Daoy (cell line): Measurements from ENCODE around the gene LTBP3. TPM values are rescaled to one million over a fixed set of nuclear protein-coding genes. Genes with fewer than 3 reads are reported as not detected.

Experiments used
- DNase-seq: peaks from one replicate; pipeline ENCODE4 v3.0.0-alpha.2; 2015; ENCODE audit warnings: low read depth
- total RNA-seq: library from RNA; depleted of rRNA; stranded (reverse); fragments of >200 nt; shearing (Covaris generic); gene quantifications from 2 replicates; pipeline ENCODE4 v1.2.3, GENCODE V29; 2014

The LTBP3 gene
- total RNA-seq, 1 experiment from 2014 or later: 31.0 TPM

DNA sequence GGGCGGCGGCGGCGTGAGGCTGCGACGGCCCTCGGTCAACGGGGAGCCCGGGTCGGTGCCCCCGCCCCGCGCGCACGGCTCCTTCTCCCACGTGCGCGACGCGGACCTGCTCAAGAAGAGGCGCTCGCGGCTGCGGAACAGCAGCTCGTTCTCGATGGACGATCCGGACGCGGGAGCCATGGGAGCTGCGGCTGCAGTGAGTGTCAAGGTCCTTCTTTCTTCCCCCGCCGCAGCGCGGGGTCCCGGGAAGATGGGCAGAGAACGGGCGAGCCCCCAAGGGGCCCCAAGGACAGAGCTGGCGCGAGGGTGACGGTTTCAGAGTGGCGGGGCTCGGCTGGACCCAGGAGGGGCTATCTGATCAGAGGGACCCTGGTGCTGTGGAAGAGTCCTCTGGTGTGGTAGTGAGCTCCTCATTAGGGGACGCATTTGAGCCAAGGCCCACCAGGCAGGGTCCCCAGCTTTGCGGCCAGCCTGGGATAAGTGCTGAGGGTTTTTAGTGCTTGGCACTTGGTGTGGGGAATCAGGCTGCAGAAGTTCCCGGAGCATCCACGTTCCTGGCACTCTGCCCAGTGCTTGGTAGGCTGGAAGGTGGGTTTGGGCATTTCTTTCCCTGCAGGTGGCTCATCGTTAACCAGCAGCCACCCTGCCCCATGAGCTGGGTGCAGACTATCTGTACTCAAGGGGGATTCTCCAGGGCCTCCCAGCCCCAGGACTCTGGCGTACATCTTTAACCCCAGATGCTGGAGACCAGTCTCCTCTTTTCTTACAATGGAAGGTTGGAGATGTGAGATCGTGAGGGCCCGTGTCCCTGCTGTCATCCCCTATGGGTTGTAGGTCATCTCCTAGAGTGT lies 27.5 kb upstream of the LTBP3 start:
- DNase-seq: no peak

DNA sequence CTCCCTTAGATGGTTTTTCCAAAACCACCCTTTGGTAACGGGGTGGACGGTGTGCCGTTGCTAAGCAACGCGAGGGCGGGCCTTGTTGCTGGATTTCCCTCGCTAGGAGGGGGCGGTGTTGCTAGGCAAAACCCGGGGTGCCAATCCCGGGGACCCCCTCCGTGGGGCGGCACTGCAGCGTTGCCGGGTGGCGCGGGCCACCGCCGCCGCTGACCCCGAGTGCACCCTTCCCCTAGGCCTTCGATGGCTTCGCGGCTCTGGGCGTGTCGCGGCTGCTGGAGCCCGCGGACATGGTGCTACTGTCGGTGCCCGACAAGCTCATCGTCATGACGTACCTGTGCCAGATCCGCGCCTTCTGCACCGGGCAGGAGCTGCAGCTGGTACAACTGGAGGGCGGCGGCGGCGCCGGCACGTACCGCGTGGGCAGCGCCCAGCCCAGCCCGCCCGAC lies 26.6 kb upstream of the LTBP3 start:
- no peak for DNase-seq

DNA sequence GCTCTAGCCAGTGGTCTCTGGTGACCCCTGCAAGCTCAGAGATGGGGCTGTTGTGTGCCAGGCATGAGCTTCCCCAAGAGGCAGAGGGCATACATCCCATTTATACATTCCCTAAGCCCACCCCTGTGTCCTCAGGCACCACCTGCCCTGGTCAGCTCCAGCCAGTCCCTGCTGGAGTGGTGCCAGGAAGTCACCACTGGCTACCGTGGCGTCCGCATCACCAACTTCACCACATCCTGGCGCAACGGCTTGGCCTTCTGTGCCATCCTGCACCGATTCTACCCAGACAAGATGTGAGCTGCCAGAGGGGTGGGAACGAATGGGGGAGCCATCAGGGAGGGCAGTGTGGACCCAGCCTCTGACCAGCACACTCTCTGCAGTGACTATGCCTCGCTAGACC lies 25.9 kb upstream of the LTBP3 start:
- no peak for DNase-seq

DNA sequence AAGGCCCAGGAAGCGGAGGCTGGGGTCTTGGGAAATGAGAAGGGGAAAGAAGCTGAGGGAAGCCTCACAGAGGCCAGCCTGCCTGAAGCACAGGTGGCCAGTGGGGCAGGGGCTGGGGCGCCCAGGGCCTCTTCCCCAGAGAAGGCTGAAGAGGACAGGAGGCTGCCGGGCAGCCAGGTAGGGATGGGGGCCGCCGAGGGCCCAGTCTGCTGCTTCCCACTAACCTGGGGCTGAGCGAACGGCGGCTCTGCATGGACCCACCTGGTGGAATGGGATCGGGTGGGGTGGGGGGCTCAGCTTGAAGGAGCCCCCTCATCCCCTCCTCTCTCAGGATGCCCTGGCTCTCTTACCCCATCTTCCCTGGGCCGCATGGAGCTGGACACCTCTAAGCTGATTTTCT lies 25.4 kb upstream of the LTBP3 start:
- no peak for DNase-seq

DNA sequence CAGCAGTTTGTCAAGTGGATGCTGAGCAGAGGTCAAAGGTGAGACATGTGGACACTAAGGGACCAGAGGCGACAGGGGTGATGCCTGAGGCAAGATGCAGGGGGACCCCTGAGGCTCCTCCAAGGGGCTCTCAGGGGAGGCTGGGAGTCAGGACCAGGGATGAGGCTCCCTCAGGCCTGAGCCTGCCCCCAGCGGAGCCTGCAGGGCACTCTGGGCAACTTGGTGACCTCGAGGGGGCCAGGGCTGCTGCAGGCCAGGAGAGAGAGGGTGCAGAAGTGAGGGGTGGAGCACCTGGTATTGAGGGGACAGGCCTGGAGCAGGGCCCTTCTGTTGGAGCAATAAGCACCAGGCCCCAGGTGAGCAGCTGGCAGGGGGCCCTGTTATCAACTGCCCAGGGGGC lies 23.8 kb upstream of the LTBP3 start:
- no peak for DNase-seq

DNA sequence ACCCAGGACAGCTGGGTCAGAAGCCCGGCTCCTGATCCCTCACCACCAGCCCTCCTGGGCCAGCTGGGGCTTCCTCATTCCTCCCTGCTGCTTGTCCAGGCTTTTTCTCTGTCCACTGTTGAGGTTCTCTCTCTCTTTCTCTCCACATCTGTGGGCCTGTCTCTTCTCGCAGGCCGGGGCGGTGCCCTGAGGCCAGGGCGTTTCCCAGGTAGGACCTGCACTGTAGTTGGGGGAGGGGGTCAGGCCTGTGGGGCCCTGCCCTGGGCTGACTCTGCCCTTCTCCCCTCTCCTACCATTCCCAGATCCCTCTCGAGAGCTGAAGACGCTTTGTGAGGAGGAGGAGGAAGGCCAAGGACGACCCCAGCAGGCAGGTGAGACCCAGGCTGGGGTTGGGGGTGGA lies 22.6 kb upstream of the LTBP3 start:
- DNase-seq: no peak

DNA sequence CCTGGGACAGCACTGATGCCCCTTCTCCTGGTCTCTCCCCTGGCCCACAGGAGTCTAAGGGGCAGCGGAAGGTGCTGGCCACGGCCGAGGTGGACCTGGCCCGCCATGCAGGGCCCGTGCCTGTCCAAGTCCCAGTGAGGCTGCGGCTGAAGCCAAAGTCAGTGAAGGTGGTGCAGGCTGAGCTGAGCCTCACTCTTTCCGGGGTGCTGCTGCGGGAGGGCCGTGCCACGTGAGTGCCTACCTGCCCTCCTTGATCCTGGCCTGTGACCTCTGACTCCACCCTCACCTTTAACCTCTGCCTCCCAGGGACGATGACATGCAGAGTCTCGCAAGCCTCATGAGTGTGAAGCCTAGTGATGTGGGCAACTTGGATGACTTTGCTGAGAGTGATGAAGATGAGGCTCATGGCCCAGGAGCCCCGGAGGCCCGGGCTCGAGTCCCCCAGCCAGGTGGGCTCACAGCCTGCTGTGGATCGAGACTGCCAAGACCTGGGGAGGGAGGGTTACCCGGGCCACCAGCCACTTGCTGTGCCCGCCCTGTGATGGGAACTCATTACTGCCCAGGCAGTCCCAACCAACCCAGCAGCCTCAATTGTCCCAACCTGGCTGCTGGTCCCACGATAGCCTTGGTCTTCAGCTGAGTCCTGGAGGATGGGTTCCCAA lies 22.0 kb upstream of the LTBP3 start:
- DNase-seq: no peak

DNA sequence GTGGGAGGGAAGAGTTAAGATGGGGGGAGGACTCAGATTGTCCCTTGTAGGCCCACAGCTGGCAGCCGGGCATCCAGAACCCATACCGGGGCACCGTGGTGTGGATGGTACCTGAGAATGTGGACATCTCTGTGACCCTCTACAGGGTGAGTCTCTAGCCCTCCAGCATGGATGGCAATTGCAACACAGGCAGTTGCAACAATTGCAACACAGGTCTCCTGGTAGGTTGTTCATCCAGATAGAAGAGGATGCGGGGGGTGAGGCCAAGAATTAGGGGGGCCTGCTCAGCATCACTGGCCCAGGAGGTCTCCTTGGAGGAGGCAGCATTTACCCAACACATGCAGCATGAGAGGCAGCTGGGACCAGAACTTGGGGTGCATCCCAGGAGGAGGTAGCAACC lies 21.1 kb upstream of the LTBP3 start:
- DNase-seq: no peak

DNA sequence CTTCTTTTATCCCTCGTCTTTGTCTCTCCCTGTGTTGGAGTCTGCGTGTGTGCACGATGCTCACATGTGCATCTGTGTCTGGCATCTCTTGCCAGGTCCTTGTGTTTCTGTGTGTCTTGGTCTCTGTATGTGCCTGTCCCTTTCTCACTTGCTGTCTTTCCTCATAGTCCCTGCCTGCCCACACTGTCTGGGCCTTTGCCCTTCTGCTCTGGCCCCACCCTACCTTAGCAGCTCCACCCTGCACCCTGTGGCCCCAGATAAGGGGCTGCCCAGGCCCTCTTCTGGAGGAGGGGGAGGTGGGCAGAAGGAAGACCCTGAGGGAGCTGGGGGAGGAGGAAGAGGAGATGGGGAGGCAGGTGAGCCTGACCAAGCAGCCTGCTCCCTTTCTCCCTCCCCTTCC lies 20.5 kb upstream of the LTBP3 start:
- DNase-seq: no peak

DNA sequence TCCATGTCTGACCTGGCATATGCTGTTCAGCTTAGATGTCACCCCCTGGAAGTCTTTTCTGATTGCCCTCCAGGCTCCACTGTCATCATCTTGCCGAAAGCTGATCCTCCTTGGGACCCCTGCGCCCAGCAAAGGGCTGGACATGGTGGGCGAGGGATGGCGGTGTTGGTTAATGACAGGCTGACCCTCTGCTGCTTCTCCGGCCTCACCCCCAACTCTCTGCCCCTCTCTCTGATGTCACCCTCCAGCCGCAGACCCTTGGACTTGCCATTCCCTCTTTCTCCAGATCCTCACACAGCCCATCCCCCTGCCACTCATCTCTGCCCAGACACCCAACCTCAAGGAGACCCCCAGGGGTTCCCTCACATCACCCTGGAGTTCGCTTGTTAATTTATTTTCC lies 20.0 kb upstream of the LTBP3 start:
- no peak for DNase-seq

DNA sequence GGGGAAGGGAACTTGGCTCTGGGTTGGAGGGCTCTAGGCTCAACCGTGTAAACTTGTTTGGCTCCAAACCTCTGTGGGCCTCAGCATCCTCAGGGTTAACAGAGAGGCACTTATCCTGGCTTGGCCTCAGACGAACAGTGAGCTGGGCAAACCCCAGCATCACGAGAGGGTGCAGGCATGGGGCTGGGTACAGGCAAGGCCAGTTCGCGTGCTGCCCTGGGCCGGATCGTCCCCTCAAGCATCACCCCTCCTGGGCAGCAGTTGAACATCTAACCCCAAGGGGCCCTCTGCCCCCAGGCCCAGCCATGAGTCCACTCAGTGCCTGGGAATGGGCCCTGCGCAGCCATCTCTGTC lies 19.6 kb upstream of the LTBP3 start:
- DNase-seq: no peak

DNA sequence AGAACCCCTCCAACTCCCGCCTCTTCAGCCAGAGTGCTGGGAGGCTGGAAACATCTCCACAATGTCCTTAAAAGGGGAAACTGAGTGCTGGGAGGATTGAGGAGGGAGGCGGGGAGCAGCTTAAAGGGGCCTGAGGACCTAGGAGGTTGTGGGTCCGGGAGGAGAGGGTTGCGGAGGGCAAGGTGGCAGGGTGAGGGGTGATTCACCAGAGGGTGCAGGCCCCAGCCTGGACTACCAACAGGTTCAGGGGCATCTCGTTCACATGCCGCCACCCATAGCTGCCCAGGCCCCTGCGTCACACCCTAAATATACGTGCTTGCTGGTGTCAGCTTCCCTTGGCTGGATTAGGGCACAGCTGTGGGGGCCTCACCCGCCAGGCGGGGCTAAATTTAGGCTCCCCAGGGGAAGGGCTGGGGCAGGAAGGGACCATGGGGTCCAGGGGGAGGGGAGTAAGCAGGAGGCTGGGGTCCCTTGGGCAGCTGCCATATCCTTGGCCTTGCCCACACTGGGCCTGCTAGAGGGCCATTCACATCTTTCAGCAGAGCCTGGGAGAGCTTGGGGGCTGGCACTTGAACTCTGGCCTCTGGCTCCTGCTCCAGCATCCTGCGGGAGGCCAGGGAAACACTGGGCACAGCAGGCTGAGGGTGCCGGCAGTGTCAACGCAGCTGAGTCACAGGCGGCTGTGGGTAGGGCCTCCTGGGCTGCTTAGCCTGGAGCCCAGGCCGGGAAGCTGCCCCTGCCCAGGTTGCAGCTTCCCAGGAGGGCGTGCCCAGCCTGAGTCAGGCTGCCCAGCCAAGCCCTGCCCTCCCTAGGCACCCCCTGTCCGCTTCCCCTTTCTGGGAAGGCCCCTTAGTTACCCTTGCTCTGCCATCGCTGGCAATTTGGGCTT lies 19.0 kb upstream of the LTBP3 start:
- DNase-seq: peak; percentile 95

DNA sequence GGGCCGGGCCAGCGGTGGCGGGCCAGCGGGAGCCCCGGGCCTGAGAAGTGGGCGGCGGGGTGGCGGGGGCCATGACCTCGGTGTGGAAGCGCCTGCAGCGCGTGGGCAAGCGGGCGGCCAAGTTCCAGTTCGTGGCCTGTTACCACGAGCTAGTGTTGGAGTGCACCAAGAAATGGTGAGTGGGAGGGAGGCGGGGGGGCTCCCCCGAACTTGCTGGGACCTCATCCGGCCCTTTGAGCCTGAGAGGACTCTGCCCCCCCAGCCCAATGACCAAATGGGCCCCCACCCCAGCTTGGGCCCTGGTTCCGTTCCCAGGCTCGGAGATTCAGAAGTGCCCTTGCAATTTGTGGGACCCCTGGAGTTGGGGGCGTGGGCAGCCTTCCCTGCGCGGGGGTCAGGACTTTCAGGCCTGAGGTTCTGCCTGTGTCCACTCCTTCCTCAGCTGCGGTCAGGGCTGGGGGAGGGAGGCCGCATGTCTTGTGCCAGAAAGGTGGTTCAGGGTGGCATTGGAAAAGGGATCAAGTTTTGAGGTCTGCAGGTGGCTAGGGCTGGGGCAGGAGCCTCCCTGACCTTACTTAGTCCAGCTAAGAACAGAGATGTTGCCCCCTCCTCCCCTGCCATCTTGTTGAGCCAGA lies 18.2 kb upstream of the LTBP3 start:
- no peak for DNase-seq

DNA sequence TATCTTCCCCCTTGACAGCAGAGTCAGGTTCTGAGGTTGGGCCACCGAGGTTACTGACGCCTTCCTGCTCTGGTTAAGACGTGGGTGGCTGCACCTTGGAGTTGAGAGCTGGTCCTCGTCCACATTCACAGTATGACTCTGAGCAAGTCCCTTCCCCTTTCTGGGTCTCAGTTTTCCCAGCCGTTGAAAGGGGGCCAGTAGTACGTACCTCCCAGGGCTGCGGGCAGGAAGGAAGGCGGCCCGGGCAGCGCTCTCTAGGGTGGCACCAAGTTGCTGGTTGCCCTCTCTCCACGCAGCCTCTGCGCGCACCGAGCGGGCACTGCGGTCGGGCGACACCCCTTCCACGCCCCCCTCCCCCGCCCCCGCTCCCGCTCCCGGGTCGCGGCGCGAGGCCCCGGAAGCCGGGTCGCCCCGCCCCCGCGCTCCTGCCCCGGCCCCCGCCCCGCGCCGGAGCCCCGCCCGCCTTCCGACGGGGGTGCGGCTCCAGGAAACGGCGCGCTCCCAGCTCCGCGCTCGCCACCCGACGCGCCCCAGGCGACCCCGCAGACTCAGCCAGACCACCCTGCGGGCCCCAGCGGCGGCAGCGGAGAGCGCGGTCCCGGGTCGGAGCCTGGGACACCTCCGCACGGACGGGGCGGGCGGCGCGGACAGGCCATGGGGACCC lies 17.5 kb upstream of the LTBP3 start, which contains the start of gene EHBP1L1:
Gene EHBP1L1, plus strand, starts transcription at position 486 of the 664 bp plus-strand sequence. CDS start 250 bp downstream, outside the sequence.
- DNase-seq: peak; percentile 75

DNA sequence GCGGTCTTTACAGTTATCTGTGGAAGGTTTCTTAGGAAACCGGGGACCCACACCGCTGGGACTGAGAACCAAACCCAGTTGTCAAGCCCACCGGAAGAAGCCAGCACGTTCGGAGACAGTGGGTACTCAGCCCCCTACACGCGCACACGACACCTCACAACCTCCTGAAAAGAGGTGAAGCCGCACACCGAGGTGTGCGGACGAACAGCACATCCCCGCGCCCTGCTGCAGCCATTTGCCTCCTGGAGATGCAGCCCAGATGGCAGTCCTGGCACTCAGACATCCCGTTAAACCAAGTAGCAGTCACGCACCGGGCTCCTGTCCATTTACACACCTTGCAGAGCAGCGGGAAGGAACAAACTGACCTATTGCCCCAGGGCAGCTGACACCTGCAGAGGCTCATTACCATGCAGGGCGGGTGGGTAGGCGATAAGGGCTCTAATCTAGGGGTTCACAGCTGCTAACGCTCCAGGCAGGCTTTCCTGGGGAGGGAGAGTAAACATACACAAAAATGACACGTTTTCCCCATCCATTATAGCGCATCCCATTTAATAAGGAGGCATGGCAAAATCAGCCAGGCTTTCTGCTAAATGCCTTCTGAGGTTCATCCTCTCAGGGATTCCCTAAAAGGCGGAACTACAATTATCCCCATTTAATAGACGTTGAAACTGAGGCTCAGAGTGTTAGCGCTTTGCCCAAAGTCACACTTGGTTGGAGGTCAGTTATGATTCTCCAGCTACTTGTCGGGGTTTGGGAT lies 16.8 kb upstream of the LTBP3 start:
- DNase-seq: peak; percentile 56

DNA sequence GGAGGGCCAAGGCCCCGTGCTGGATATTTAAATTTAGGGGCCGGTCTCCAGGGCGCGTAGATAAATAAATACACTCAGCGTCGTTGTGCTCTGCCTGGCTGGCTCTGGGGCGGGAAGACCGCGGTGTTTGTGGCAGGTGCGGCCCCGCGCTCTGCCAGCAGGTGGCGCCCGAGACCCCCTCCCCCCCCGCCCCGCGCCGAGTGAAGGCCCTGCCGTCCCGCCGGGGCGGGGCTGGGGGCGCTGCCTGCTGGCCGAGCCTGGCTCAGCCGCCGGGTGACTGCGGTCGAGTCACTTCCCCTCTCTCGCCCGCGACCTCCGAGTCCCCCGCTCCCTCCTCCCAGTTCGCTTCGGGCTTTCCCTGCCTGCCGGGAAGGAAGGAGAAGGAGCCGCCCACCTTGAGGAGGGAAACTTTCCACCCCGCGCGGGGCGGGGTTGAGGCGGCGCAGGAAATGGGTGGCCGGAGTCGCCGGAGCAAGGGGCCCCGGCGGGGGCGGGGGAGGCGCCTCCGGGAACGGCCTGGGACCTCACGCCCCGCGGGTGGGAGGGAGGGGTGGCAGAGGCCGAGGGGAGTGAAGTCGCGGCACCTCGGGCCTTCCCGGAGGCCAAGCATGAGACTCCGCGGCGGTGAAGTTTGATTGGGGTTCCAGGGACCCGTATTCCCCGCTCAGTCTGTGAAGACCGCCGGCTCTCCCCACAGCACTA lies 16.1 kb upstream of the LTBP3 start:
- DNase-seq: peak; percentile 97

DNA sequence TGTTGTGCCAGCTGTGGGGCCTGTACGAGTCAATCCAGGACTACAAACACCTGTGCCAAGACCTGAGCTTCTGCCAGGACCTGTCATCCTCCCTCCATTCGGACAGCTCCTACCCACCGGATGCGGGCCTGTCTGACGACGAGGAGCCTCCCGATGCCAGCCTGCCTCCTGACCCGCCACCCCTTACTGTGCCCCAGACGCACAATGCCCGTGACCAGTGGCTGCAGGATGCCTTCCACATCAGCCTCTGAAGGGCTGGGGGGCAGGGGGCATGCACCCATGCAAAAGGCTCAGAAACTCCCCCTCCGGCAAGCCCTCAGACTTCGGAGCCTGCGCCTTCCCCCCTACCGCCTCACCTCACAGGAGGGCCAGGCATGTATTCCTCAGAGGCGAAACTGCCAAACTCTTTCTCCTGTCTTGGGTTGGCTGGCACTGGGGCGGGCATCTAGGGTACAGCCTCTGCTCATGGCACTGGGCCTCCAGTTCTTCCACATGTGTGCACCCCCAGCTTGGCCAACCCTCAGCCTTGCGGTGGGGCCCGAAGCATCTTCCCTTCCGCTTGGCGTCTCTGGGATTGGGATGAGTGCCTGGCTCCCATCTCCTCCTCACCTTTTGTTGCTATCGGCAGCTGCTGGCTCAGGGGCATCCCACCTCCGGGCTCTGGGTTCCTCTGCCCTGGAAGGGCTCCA lies 15.4 kb upstream of the LTBP3 start:
- DNase-seq: peak; percentile 24

DNA sequence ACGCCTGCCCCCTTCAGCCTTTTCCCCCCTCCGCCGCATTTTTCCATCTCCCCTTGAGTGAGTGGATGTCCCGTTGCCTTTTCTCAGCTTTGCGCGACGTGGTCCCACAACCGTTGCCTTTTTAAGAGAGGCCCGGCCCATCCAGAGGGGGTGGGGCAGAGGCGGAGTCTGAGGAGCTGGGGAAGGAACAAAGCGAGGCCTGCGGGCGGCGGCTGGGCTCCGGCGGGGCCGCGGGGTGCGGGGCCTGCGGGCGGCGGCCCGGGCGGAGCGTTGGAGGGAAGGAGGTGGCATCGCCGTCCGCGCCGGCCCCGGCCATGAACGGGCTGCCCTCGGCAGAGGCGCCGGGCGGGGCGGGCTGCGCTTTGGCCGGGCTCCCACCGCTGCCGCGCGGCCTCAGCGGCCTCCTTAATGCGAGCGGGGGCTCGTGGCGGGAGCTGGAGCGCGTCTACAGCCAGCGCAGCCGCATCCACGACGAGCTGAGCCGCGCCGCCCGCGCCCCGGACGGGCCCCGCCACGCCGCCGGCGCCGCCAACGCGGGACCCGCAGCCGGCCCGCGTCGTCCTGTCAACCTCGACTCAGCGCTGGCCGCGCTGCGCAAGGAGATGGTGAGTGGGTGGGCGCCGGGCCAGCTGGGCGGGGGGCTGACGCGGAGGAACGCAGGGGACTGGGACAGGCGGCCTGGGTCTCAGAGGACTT lies 14.3 kb upstream of the LTBP3 start, which contains the start of gene FAM89B:
Gene FAM89B, plus strand, starts transcription at position 183 of the 696 bp plus-strand sequence. Its CDS starts 132 bp downstream, at position 315.
- peak; percentile 84 for DNase-seq
